ENCODE data around the gene IGLON5.

IGLON5 gene

GRCh38 chr19:51377422-51377821 lies 66.0 kb downstream of the IGLON5 start:
- no peak for TF ChIP-seq ZNF70 (CRISPR knock-in tag; IDR thresholded peaks at IDR 0.05)
- TF ChIP-seq CSDC2 (CRISPR knock-in tag; IDR thresholded peaks at IDR 0.05), result no peak
- TF ChIP-seq GLIS3 (CRISPR knock-in tag; IDR thresholded peaks at IDR 0.05), result no peak
- TF ChIP-seq ZC3H10 (CRISPR knock-in tag; IDR thresholded peaks at IDR 0.05), result no peak
- TF ChIP-seq ZNF8 (CRISPR knock-in tag; IDR thresholded peaks at IDR 0.05), result no peak
- TF ChIP-seq OSR1 (CRISPR knock-in tag; IDR thresholded peaks at IDR 0.05), result no peak
- no peak for TF ChIP-seq ZFP3 (CRISPR knock-in tag; IDR thresholded peaks at IDR 0.05)
- TF ChIP-seq CSRNP3 (CRISPR knock-in tag; IDR thresholded peaks at IDR 0.05), result no peak
- no peak for TF ChIP-seq SNAI2 (CRISPR knock-in tag; IDR thresholded peaks at IDR 0.05)
- no peak for TF ChIP-seq PPARA (CRISPR knock-in tag; IDR thresholded peaks at IDR 0.05; ENCODE audit: borderline replicate concordance)
- TF ChIP-seq RARB (CRISPR knock-in tag; IDR thresholded peaks at IDR 0.05), result no peak
- no peak for TF ChIP-seq CREB5 (CRISPR knock-in tag; IDR thresholded peaks at IDR 0.05; ENCODE audit: low read depth)
- TF ChIP-seq TOX (CRISPR knock-in tag; IDR thresholded peaks at IDR 0.05; ENCODE audit: borderline replicate concordance), result no peak
- TF ChIP-seq PATZ1 (CRISPR knock-in tag; IDR thresholded peaks at IDR 0.05; ENCODE audit: borderline replicate concordance), result no peak
- TF ChIP-seq ISL1 (CRISPR knock-in tag; IDR thresholded peaks at IDR 0.05), result no peak
- TF ChIP-seq ZFP30 (CRISPR knock-in tag; IDR thresholded peaks at IDR 0.05), result no peak
- TF ChIP-seq BACH2 (CRISPR knock-in tag; IDR thresholded peaks at IDR 0.05; ENCODE audit: borderline replicate concordance), result no peak
- no peak for ATAC-seq

GRCh38 chr19:51380379-51380778 lies 68.9 kb downstream of the IGLON5 start:
- no peak for ATAC-seq
- TF ChIP-seq CSRNP3 (CRISPR knock-in tag; IDR thresholded peaks at IDR 0.05) (no peak), ZFP3 (CRISPR knock-in tag; IDR thresholded peaks at IDR 0.05) (no peak), ZNF8 (CRISPR knock-in tag; IDR thresholded peaks at IDR 0.05) (no peak), BACH2 (CRISPR knock-in tag; IDR thresholded peaks at IDR 0.05; ENCODE audit: borderline replicate concordance) (no peak), ZC3H10 (CRISPR knock-in tag; IDR thresholded peaks at IDR 0.05) (no peak), POU6F1 (CRISPR knock-in tag; IDR thresholded peaks at IDR 0.05; ENCODE audit: borderline replicate concordance, low read depth) (no peak), CSDC2 (CRISPR knock-in tag; IDR thresholded peaks at IDR 0.05) (no peak), GLIS3 (CRISPR knock-in tag; IDR thresholded peaks at IDR 0.05) (no peak), TSHZ2 (CRISPR knock-in tag; IDR thresholded peaks at IDR 0.05) (no peak), TOX (CRISPR knock-in tag; IDR thresholded peaks at IDR 0.05; ENCODE audit: borderline replicate concordance) (no peak), TCF4 (CRISPR knock-in tag; IDR thresholded peaks at IDR 0.05; ENCODE audit: borderline replicate concordance) (no peak), SNAI2 (CRISPR knock-in tag; IDR thresholded peaks at IDR 0.05) (no peak), CREB5 (CRISPR knock-in tag; IDR thresholded peaks at IDR 0.05; ENCODE audit: low read depth) (no peak), ZNF70 (CRISPR knock-in tag; IDR thresholded peaks at IDR 0.05) (no peak), ISL1 (CRISPR knock-in tag; IDR thresholded peaks at IDR 0.05) (no peak), ZNF565 (CRISPR knock-in tag; conservative IDR thresholded peaks at IDR 0.05; ENCODE audit: low read depth) (no peak), PATZ1 (CRISPR knock-in tag; IDR thresholded peaks at IDR 0.05; ENCODE audit: borderline replicate concordance) (no peak), ARNTL (CRISPR knock-in tag; IDR thresholded peaks at IDR 0.05; ENCODE audit: borderline replicate concordance, low read depth) (no peak), OSR1 (CRISPR knock-in tag; IDR thresholded peaks at IDR 0.05) (no peak), PPARA (CRISPR knock-in tag; IDR thresholded peaks at IDR 0.05; ENCODE audit: borderline replicate concordance) (no peak)

All from SK-N-SH treated with all-trans-retinoic acid at 6 μM for 48 hours (cell line).